SK-N-SH treated with all-trans-retinoic acid at 6 μM for 48 hours (cell line): ENCODE results near the gene MERTK.
"Not testable (repeated sequence)": the region's sequence is repeated elsewhere in the genome, so short reads cannot be mapped to it uniquely, and the experiment has no call there.

Source experiments
- TF ChIP-seq, protein P1 (sequence below): fragments of 250-450 bp; sonication (Bioruptor Pico); IDR thresholded peaks from 2 replicates; pipeline ENCODE4 v1.5.0; 2020; ENCODE audit warnings: mild to moderate bottlenecking, moderate library complexity
- TF ChIP-seq, protein P2 (sequence below): fragments of 250-450 bp; sonication (Bioruptor Pico); IDR thresholded peaks from 2 replicates; pipeline ENCODE4 v1.8.0; 2021; ENCODE audit warnings: low read depth, mild to moderate bottlenecking, moderate library complexity, borderline replicate concordance

DNA sequence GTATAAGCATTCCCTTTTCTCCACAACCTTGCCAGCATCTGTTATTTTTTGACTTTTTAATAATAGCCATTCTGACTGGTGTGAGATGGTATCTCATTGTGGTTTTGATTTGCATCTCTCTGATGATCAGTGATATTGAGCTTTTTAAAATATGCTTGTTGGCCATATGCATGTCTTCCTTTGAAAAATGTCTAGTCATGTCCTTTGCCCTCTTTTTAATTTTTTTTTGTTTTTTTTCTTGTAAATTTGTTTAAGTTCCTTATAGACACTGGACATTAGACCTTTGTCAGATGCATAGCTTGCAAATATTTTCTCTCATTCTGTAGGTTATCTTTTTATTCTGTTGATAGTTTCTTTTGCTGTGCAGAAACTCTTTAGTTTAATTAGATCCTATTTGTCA is 171.4 kb downstream of the MERTK start:
- TF ChIP-seq, protein P1, sequence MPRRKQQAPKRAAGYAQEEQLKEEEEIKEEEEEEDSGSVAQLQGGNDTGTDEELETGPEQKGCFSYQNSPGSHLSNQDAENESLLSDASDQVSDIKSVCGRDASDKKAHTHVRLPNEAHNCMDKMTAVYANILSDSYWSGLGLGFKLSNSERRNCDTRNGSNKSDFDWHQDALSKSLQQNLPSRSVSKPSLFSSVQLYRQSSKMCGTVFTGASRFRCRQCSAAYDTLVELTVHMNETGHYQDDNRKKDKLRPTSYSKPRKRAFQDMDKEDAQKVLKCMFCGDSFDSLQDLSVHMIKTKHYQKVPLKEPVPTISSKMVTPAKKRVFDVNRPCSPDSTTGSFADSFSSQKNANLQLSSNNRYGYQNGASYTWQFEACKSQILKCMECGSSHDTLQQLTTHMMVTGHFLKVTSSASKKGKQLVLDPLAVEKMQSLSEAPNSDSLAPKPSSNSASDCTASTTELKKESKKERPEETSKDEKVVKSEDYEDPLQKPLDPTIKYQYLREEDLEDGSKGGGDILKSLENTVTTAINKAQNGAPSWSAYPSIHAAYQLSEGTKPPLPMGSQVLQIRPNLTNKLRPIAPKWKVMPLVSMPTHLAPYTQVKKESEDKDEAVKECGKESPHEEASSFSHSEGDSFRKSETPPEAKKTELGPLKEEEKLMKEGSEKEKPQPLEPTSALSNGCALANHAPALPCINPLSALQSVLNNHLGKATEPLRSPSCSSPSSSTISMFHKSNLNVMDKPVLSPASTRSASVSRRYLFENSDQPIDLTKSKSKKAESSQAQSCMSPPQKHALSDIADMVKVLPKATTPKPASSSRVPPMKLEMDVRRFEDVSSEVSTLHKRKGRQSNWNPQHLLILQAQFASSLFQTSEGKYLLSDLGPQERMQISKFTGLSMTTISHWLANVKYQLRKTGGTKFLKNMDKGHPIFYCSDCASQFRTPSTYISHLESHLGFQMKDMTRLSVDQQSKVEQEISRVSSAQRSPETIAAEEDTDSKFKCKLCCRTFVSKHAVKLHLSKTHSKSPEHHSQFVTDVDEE (CRISPR knock-in tag): not testable (repeated sequence)
- TF ChIP-seq, protein P2, sequence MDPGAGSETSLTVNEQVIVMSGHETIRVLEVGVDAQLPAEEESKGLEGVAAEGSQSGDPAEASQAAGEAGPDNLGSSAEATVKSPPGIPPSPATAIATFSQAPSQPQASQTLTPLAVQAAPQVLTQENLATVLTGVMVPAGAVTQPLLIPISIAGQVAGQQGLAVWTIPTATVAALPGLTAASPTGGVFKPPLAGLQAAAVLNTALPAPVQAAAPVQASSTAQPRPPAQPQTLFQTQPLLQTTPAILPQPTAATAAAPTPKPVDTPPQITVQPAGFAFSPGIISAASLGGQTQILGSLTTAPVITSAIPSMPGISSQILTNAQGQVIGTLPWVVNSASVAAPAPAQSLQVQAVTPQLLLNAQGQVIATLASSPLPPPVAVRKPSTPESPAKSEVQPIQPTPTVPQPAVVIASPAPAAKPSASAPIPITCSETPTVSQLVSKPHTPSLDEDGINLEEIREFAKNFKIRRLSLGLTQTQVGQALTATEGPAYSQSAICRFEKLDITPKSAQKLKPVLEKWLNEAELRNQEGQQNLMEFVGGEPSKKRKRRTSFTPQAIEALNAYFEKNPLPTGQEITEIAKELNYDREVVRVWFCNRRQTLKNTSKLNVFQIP (CRISPR knock-in tag): not testable (repeated sequence)
